Stimulated activated naive B cell treated with anti-CD40 and anti-IgM and Interleukin-4, amounts not matched to agents 10 μg/mL and 1 μg/mL and 100 μg/mL, for 72 hours (primary cell): ENCODE data around the gene MPST.
A peak's percentile ranks its signal among the peaks of the same experiment; 100 is the strongest.

Source experiments
- ATAC-seq, 2 donors: fragments of 150-1000 bp; cut with Tn5 transposase; replicated peaks; 2 replicates each; pipeline ENCODE4 v1.10.0; 2021; ENCODE audit warnings: moderate library complexity in 1 of 2
- DNase-seq: peaks from one replicate; pipeline ENCODE4 v3.0.0; 2021
- H3K27ac Mint-ChIP-seq: one replicate; pipeline ENCODE4 v1.8.0; 2022; ENCODE audit warnings: mild to moderate bottlenecking, mixed read lengths
- H3K27me3 Mint-ChIP-seq, 2 donors: one replicate each; pipeline ENCODE4 v1.8.0; 2022; ENCODE audit warnings: mixed read lengths in 2 of 2
- H3K36me3 Mint-ChIP-seq, 2 donors: one replicate each; pipeline ENCODE4 v1.8.0; 2022; ENCODE audit warnings: mixed read lengths in 2 of 2, mild to moderate bottlenecking in 1 of 2
- H3K4me1 Mint-ChIP-seq, 2 donors: one replicate each; pipeline ENCODE4 v1.8.0; 2022; ENCODE audit warnings: mixed read lengths in 2 of 2, mild to moderate bottlenecking in 1 of 2
- H3K4me3 Mint-ChIP-seq, 2 donors: one replicate each; pipeline ENCODE4 v1.8.0; 2022; ENCODE audit warnings: mild to moderate bottlenecking in 2 of 2, mixed read lengths in 2 of 2, moderate library complexity in 1 of 2
- H3K9me3 Mint-ChIP-seq, 2 donors: one replicate each; pipeline ENCODE4 v1.8.0; 2022; ENCODE audit warnings: mixed read lengths in 2 of 2, mild to moderate bottlenecking in 1 of 2

Gene MPST

GRCh38 chr22:37052386-37053309 is 33.1 kb downstream of the MPST start:
- Mint-ChIP-seq H3K27ac (peak overlapping the region; percentile 83), H3K9me3 (no peaks in the 10 kb centered on the region), H3K4me3 (peak overlapping the region; percentile 78 to 85), H3K36me3 (peaks cover 27% of the 10 kb centered on the region in 2 donors), H3K4me1 (peaks cover 13 to 27% of the 10 kb centered on the region in 2 donors), H3K27me3 (no peaks in the 10 kb centered on the region)
- ATAC-seq (no peak), DNase-seq (no peak)

- Mint-ChIP-seq H3K36me3 (peaks cover 27 to 32% of the 10 kb centered on the region in 2 donors), H3K4me3 (peak overlapping the region; percentile 52 to 85), H3K4me1 (peaks cover 13 to 27% of the 10 kb centered on the region in 2 donors), H3K27me3 (no peaks in the 10 kb centered on the region), H3K9me3 (no peaks in the 10 kb centered on the region), H3K27ac (peak overlapping the region; percentile 25)
- ATAC-seq, result no peak
- DNase-seq, result no peak
These were observed 33.9 kb downstream of the MPST start for GRCh38 chr22:37053310-37054055.

- peaks cover 13 to 27% of the 10 kb centered on the region in 2 donors for H3K4me1 Mint-ChIP-seq
- no peak for ATAC-seq
- H3K27ac Mint-ChIP-seq, result no peak overlapping the region
- H3K4me3 Mint-ChIP-seq, result peak overlapping the region in 1 of 2 donors; percentile 52
- DNase-seq, result no peak
- peaks cover 27 to 32% of the 10 kb centered on the region in 2 donors for H3K36me3 Mint-ChIP-seq
- H3K27me3 Mint-ChIP-seq, result no peaks in the 10 kb centered on the region
- H3K9me3 Mint-ChIP-seq, result no peaks in the 10 kb centered on the region
These were observed 34.5 kb downstream of the MPST start for GRCh38 chr22:37054056-37054395.

- H3K4me1 Mint-ChIP-seq, result peaks cover 13 to 27% of the 10 kb centered on the region in 2 donors
- peaks cover 27 to 33% of the 10 kb centered on the region in 2 donors for H3K36me3 Mint-ChIP-seq
- ATAC-seq (no peak), DNase-seq (no peak)
- H3K9me3 Mint-ChIP-seq, result no peaks in the 10 kb centered on the region
- no peak overlapping the region for H3K27ac Mint-ChIP-seq
- H3K27me3 Mint-ChIP-seq, result no peaks in the 10 kb centered on the region
- H3K4me3 Mint-ChIP-seq, result no peak overlapping the region
These were observed 35.2 kb downstream of the MPST start for GRCh38 chr22:37054600-37055365.

GRCh38 chr22:37056246-37056645 is 36.7 kb downstream of the MPST start:
- Mint-ChIP-seq H3K36me3 (peaks cover 40 to 46% of the 10 kb centered on the region in 2 donors), H3K27ac (no peak overlapping the region), H3K27me3 (no peaks in the 10 kb centered on the region), H3K4me3 (no peak overlapping the region), H3K4me1 (peaks cover 15 to 34% of the 10 kb centered on the region in 2 donors), H3K9me3 (no peaks in the 10 kb centered on the region)
- ATAC-seq (no peak), DNase-seq (no peak)

GRCh38 chr22:37057226-37057625 is 37.7 kb downstream of the MPST start:
- H3K27me3 Mint-ChIP-seq, result no peaks in the 10 kb centered on the region
- H3K4me1 Mint-ChIP-seq, result peaks cover 13 to 41% of the 10 kb centered on the region in 2 donors
- no peak for ATAC-seq
- H3K36me3 Mint-ChIP-seq, result peaks cover 44 to 50% of the 10 kb centered on the region in 2 donors
- no peak for DNase-seq
- no peak overlapping the region for H3K4me3 Mint-ChIP-seq
- H3K9me3 Mint-ChIP-seq, result no peaks in the 10 kb centered on the region
- H3K27ac Mint-ChIP-seq, result no peak overlapping the region

GRCh38 chr22:37057796-37058510 is 38.4 kb downstream of the MPST start:
- H3K9me3 Mint-ChIP-seq, result no peaks in the 10 kb centered on the region
- peaks cover 49 to 53% of the 10 kb centered on the region in 2 donors for H3K36me3 Mint-ChIP-seq
- DNase-seq (no peak), ATAC-seq (no peak)
- no peak overlapping the region for H3K4me3 Mint-ChIP-seq
- H3K27me3 Mint-ChIP-seq, result no peaks in the 10 kb centered on the region
- no peak overlapping the region for H3K27ac Mint-ChIP-seq
- peaks cover 9 to 41% of the 10 kb centered on the region in 2 donors for H3K4me1 Mint-ChIP-seq

GRCh38 chr22:37058917-37059701 is 39.6 kb downstream of the MPST start:
- Mint-ChIP-seq H3K4me1 (peaks cover 3 to 38% of the 10 kb centered on the region in 2 donors), H3K9me3 (no peaks in the 10 kb centered on the region), H3K27ac (no peak overlapping the region), H3K4me3 (no peak overlapping the region), H3K27me3 (no peaks in the 10 kb centered on the region), H3K36me3 (peaks cover 46 to 55% of the 10 kb centered on the region in 2 donors)
- ATAC-seq (no peak), DNase-seq (no peak)

- H3K27me3 Mint-ChIP-seq, result no peaks in the 10 kb centered on the region
- no peak overlapping the region for H3K27ac Mint-ChIP-seq
- peaks cover 52 to 62% of the 10 kb centered on the region in 2 donors for H3K36me3 Mint-ChIP-seq
- DNase-seq (no peak), ATAC-seq (no peak)
- no peaks in the 10 kb centered on the region for H3K9me3 Mint-ChIP-seq
- peaks cover 3 to 37% of the 10 kb centered on the region in 2 donors for H3K4me1 Mint-ChIP-seq
- H3K4me3 Mint-ChIP-seq, result no peak overlapping the region
These were observed 40.4 kb downstream of the MPST start for GRCh38 chr22:37059876-37060449.

GRCh38 chr22:37060801-37061610 is 41.5 kb downstream of the MPST start:
- H3K4me1 Mint-ChIP-seq, result peaks cover 3 to 37% of the 10 kb centered on the region in 2 donors
- H3K4me3 Mint-ChIP-seq, result no peak overlapping the region
- ATAC-seq, result peak; percentile 53 to 61
- peaks cover 43 to 52% of the 10 kb centered on the region in 2 donors for H3K36me3 Mint-ChIP-seq
- DNase-seq, result no peak
- H3K27me3 Mint-ChIP-seq, result no peaks in the 10 kb centered on the region
- H3K9me3 Mint-ChIP-seq, result no peaks in the 10 kb centered on the region
- H3K27ac Mint-ChIP-seq, result no peak overlapping the region

- Mint-ChIP-seq H3K27me3 (no peaks in the 10 kb centered on the region), H3K9me3 (no peaks in the 10 kb centered on the region), H3K4me3 (no peak overlapping the region), H3K27ac (no peak overlapping the region), H3K4me1 (peaks cover 3 to 37% of the 10 kb centered on the region in 2 donors), H3K36me3 (peaks cover 38 to 44% of the 10 kb centered on the region in 2 donors)
- no peak for ATAC-seq
- no peak for DNase-seq
These were observed 42.3 kb downstream of the MPST start for GRCh38 chr22:37061611-37062375.

- no peak overlapping the region for H3K27ac Mint-ChIP-seq
These were observed 42.8 kb downstream of the MPST start for GRCh38 chr22:37062376-37062675.

More at GRCh38 chr22:37062376-37062675, 42.8 kb downstream of the MPST start:
- Mint-ChIP-seq H3K4me1 (peaks cover 2 to 34% of the 10 kb centered on the region in 2 donors), H3K27me3 (no peaks in the 10 kb centered on the region), H3K4me3 (no peak overlapping the region), H3K36me3 (peaks cover 33 to 39% of the 10 kb centered on the region in 2 donors), H3K9me3 (no peaks in the 10 kb centered on the region)
- no peak for DNase-seq
- peak in 1 of 2 donors; percentile 28 for ATAC-seq
